Endodermal cell (in vitro differentiated cells): Measurements from ENCODE around the gene RPL10A. TPM values are rescaled to one million over a fixed set of nuclear protein-coding genes. Genes with fewer than 3 reads are reported as not detected.

Source experiments
- DNase-seq: peaks from one replicate; pipeline ENCODE4 v3.0.0-alpha.2; 2017
- H3K27ac ChIP-seq: 2 replicates; pipeline ENCODE4 v1.5.1; 2013; ENCODE audit warnings: mild to moderate bottlenecking, low read depth, low read length, moderate library complexity
- H3K27me3 ChIP-seq: 2 replicates; pipeline ENCODE4 v1.6.1; 2013; ENCODE audit warnings: mild to moderate bottlenecking, low read length, moderate library complexity; ENCODE audit not compliant: insufficient read depth, control insufficient read depth, poor library complexity, severe bottlenecking
- H3K36me3 ChIP-seq: 2 replicates; pipeline ENCODE4 v1.7.0; 2013; ENCODE audit warnings: mild to moderate bottlenecking, low read length, moderate library complexity; ENCODE audit not compliant: control insufficient read depth, insufficient read depth
- H3K4me1 ChIP-seq: one replicate; pipeline ENCODE4 v1.7.0; 2013; ENCODE audit warnings: low read length; ENCODE audit not compliant: control insufficient read depth, insufficient read depth
- H3K4me3 ChIP-seq: 2 replicates; pipeline ENCODE4 v1.5.1; 2013; ENCODE audit warnings: mild to moderate bottlenecking, low read length, moderate library complexity
- H3K9ac ChIP-seq: 2 replicates; pipeline ENCODE4 v1.6.1; 2013; ENCODE audit warnings: mild to moderate bottlenecking, low read length, moderate library complexity; ENCODE audit not compliant: poor library complexity, severe bottlenecking; ENCODE audit errors: extremely low read depth
- H3K9me3 ChIP-seq: 2 replicates; pipeline ENCODE4 v1.6.1; 2013; ENCODE audit warnings: mild to moderate bottlenecking, low read length, moderate library complexity; ENCODE audit not compliant: control insufficient read depth
- H3K27ac Mint-ChIP-seq: 2 replicates; pipeline ENCODE4 v1.8.0; 2020; ENCODE audit warnings: mixed read lengths
- H3K27me3 Mint-ChIP-seq: 2 replicates; pipeline ENCODE4 v1.8.0; 2021; ENCODE audit warnings: mild to moderate bottlenecking, mixed read lengths; ENCODE audit not compliant: insufficient read depth
- H3K36me3 Mint-ChIP-seq: 2 replicates; pipeline ENCODE4 v1.8.0; 2020; ENCODE audit warnings: low read depth, mixed read lengths
- H3K4me1 Mint-ChIP-seq: 2 replicates; pipeline ENCODE4 v1.8.0; 2020; ENCODE audit warnings: mixed read lengths
- H3K4me3 Mint-ChIP-seq: 2 replicates; pipeline ENCODE4 v1.8.0; 2020; ENCODE audit warnings: mild to moderate bottlenecking, moderate library complexity, mixed read lengths
- H3K9me3 Mint-ChIP-seq: 2 replicates; pipeline ENCODE4 v1.8.0; 2020; ENCODE audit warnings: mild to moderate bottlenecking, mixed read lengths
- WGBS, 2 experiments: methylation state at CpG; one replicate each; pipeline versions ENCODE4 v1.1.5 to v1.1.7; 2013; ENCODE audit warnings: missing lambda C conversion rate in 2 of 2, mixed read lengths in 1 of 2; ENCODE audit not compliant: insufficient coverage in 1 of 2, insufficient read length in 1 of 2; 5-methylcytosine and 5-hydroxymethylcytosine counted together
- total RNA-seq, 2 donors: library from RNA; stranded (reverse); fragmentation: NEBNext Ultra II Directional in 1 of 2; extraction: Animal tissue kit (Norgen Biotek cat#: 25700) in 1 of 2; gene quantifications; 2 replicates in 1 of 2; 3 replicates in 1 of 2; pipeline ENCODE4 v1.2.1, GENCODE V29; 2021
- TF ChIP-seq, protein P1 (sequence below): fragments of 200-600 bp; sonication (generic); conservative IDR thresholded peaks from 2 replicates; pipeline ENCODE4 v1.5.0; 2021; ENCODE audit warnings: antibody characterized with exemption, mild to moderate bottlenecking

Gene RPL10A
- total RNA-seq, 2 donors from 2014 or later: 1,411 to 1,652 TPM

DNA sequence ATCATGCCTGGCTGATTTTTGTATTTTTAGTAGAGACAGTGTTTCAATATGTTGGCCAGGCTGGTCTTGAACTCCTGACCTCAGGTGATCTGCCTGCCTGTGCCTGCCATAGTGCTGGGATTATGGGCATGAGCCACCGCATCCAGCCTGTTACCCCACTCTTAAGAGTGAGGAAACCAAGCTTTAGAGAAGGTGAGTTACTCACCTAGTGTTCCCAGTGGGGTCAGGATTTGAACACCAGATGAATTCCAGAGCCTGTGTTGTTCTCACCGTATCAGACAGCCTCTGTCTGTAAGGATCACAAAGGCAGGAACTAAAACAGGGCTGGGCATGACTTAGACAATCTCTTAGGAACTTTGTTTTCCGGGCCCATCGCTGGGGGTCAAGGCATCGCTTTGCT, 25.5 kb upstream of the RPL10A start:
- H3K36me3 Mint-ChIP-seq: no peaks in the 10 kb centered on the region
- Histone ChIP-seq H3K27ac (no peak overlapping the region), H3K9me3 (no peaks in the 10 kb centered on the region), H3K36me3 (no peaks in the 10 kb centered on the region), H3K4me3 (no peak overlapping the region), H3K4me1 (no peaks in the 10 kb centered on the region), H3K9ac (no peak overlapping the region), H3K27me3 (no peaks in the 10 kb centered on the region)
- no peaks in the 10 kb centered on the region for H3K9me3 Mint-ChIP-seq
- WGBS, 2 experiments: 91 to 100% methylated on average over 4 to 5 of the region's 5 CpGs
- H3K27ac Mint-ChIP-seq: peak overlapping the region; percentile 39
- H3K27me3 Mint-ChIP-seq: no peaks in the 10 kb centered on the region
- H3K4me3 Mint-ChIP-seq: no peak overlapping the region
- DNase-seq: no peak
- TF ChIP-seq, protein P1, sequence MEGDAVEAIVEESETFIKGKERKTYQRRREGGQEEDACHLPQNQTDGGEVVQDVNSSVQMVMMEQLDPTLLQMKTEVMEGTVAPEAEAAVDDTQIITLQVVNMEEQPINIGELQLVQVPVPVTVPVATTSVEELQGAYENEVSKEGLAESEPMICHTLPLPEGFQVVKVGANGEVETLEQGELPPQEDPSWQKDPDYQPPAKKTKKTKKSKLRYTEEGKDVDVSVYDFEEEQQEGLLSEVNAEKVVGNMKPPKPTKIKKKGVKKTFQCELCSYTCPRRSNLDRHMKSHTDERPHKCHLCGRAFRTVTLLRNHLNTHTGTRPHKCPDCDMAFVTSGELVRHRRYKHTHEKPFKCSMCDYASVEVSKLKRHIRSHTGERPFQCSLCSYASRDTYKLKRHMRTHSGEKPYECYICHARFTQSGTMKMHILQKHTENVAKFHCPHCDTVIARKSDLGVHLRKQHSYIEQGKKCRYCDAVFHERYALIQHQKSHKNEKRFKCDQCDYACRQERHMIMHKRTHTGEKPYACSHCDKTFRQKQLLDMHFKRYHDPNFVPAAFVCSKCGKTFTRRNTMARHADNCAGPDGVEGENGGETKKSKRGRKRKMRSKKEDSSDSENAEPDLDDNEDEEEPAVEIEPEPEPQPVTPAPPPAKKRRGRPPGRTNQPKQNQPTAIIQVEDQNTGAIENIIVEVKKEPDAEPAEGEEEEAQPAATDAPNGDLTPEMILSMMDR: no peak
- H3K4me1 Mint-ChIP-seq: no peaks in the 10 kb centered on the region

DNA sequence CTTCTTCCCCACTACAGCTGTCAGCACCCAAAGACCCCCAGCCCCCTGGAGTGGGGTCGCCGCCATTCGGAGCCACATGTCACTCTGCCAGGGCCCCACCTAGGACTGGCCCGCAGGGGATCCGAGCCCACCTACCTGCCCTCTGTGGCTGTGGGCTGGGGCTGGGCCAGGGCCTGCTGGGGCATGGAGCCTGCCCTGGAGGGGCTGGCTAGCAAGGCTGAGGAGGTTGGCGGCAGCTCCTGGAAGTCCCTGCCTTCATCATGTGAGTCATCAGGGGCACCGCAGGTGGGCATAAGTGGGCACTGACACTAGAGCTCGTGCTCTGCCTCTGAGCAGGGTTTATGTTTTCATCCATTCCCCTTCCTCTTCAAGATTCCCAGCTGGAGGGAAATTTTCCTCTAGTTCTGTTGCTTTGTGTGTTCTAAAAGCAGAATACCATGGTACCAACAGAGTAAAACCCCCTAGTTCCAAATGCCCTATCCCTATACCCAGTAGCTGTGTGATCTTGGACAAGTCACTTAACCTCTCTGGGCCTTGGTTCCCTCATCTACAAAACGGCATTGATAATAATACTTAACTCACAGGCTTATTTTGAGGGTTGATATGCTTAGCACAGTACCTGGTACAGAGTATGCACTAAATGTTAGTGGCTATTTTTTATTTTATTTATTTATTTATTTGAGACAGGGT, 24.7 kb upstream of the RPL10A start:
- H3K27me3 Mint-ChIP-seq: no peaks in the 10 kb centered on the region
- peak overlapping the region; percentile 39 for H3K27ac Mint-ChIP-seq
- TF ChIP-seq, protein P1: no peak
- H3K4me1 Mint-ChIP-seq: no peaks in the 10 kb centered on the region
- Histone ChIP-seq H3K36me3 (no peaks in the 10 kb centered on the region), H3K4me1 (no peaks in the 10 kb centered on the region), H3K4me3 (no peak overlapping the region), H3K27ac (no peak overlapping the region), H3K9me3 (no peaks in the 10 kb centered on the region), H3K27me3 (no peaks in the 10 kb centered on the region), H3K9ac (no peak overlapping the region)
- H3K36me3 Mint-ChIP-seq: no peaks in the 10 kb centered on the region
- no peak overlapping the region for H3K4me3 Mint-ChIP-seq
- 88 to 90% methylated on average over 5 to 9 of the region's 9 CpGs for WGBS, 2 experiments
- no peak for DNase-seq
- H3K9me3 Mint-ChIP-seq: no peaks in the 10 kb centered on the region

DNA sequence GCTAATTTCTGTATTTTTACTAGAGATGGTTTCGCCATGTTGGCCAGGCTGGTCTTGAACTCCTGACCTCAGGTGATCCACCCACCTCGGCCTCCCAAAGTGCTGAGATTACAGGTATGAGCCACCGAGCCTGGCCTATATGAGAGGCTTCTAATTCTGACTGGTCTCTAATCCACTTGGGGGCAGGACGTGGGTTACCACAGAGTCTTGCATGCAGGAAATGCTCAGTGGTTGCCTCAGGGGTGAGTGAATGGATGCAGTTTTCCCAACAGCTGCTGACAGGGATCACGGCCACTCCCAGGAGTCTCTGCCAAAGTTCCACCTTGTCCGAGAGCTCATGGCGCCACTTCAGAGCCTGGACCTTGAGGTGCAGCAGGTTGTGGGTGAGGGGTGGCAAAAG, 22.5 kb upstream of the RPL10A start:
- H3K27me3 ChIP-seq: no peaks in the 10 kb centered on the region
- TF ChIP-seq, protein P1: no peak
- WGBS, 2 experiments: 92 to 96% methylated on average over 6 to 7 of the region's 7 CpGs
- Mint-ChIP-seq H3K36me3 (no peaks in the 10 kb centered on the region), H3K27ac (no peak overlapping the region), H3K9me3 (no peaks in the 10 kb centered on the region), H3K4me3 (no peak overlapping the region), H3K4me1 (peaks cover under 1% of the 10 kb centered on the region), H3K27me3 (peaks cover 8% of the 10 kb centered on the region)
- no peaks in the 10 kb centered on the region for H3K36me3 ChIP-seq
- no peaks in the 10 kb centered on the region for H3K4me1 ChIP-seq
- H3K4me3 ChIP-seq: no peak overlapping the region
- H3K9ac ChIP-seq: no peak overlapping the region
- H3K9me3 ChIP-seq: no peaks in the 10 kb centered on the region
- no peak for DNase-seq
- no peak overlapping the region for H3K27ac ChIP-seq
